H1 (cell line): ENCODE results near the gene MGAT5B. TPM values are rescaled to one million over a fixed set of nuclear protein-coding genes. Genes with fewer than 3 reads are reported as not detected.

Experiments
- CBX5 ChIP-seq: fragments of 300-800, 300-1000 bp; sonication (generic); IDR thresholded peaks from 2 replicates; pipeline ENCODE4 v1.7.1; 2016; ENCODE audit warnings: antibody characterized with exemption, low read length, low read depth
- CEBPB ChIP-seq: IDR thresholded peaks from 2 replicates; pipeline ENCODE4 v1.6.1; 2012; ENCODE audit warnings: low read depth, low read length
- KDM5A ChIP-seq: fragments of 200-600 bp; IDR thresholded peaks from 2 replicates; pipeline ENCODE4 v1.7.1; 2012; ENCODE audit warnings: mild to moderate bottlenecking, low read length, inconsistent platforms, mixed read lengths
- SP1 ChIP-seq: IDR thresholded peaks from 2 replicates; pipeline ENCODE4 v1.6.1; 2011; ENCODE audit warnings: low read depth, low read length
- TCF12 ChIP-seq: IDR thresholded peaks from 2 replicates; pipeline ENCODE4 v1.6.1; 2011; ENCODE audit warnings: low read depth, mild to moderate bottlenecking, low read length
- YY1 ChIP-seq: IDR thresholded peaks from 2 replicates; pipeline ENCODE4 v1.6.1; 2011; ENCODE audit warnings: low read depth, mild to moderate bottlenecking, low read length
- polyA plus RNA-seq, 7 experiments: library from polyadenylated mRNA; depleted of rRNA in 3 of 7; stranded (reverse) in 5 of 7; unstranded in 2 of 7; fragments of >200 nt in 5 of 7; fragments of 200-250 nt in 2 of 7; gene quantifications; 1 replicate in 5 of 7; 2 replicates in 1 of 7; 4 replicates in 1 of 7; pipeline versions ENCODE4 v1.2.1 to v1.2.3, GENCODE V29; 2011 to 2013; ENCODE audit warnings: missing spikeins in 2 of 7, mixed read lengths in 2 of 7
- total RNA-seq: library from RNA; stranded (reverse); fragmentation: NEBNext Ultra II Directional; extraction: Animal tissue kit (Norgen Biotek cat#: 25700); gene quantifications from 2 replicates; pipeline ENCODE4 v1.2.1, GENCODE V29; 2021

Gene MGAT5B
- total and polyA plus RNA-seq, 2 of the 8 experiments (the other 6 are each of a cell fraction or from before 2014, with no cell fraction given), result 7.9 to 8.2 TPM

DNA sequence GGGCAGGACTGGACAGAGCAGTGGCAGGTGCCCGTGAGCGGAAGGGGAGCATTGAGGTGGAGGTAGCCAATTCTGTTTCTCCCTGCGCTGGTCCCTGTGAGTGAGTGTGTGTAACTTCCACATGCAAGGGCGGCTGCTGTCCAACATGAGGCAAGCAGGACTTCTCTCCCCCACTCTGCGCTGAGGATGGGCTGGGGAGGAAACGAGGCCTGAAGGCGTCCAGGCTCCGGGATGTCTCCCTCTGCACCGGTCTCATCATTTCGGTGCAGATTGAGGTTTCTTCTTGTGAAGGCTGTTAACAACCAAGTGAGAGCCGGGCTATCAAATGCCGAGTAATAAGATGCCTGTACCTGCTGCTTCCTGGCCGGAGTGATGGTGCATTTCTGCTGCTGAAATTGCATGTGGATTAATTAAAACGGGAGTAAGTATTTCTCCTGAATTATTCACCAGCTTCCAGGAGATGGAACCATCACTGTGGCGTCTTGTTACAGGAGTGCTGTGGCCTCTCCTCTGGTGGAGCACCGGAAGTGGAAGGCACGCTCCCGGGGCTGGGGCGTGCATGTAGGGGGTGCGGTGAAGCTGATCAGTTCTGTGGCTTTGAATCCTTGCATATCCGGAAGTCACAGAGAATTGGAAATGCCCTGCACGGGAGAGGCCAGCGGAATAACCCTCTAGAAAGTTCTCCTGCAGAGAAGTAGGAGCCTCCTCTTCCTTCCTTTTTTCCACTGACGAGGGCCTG, 41.7 kb upstream of the MGAT5B start (continued):
- TF ChIP-seq TCF12, result no peak
- TF ChIP-seq YY1, result no peak
- no peak for TF ChIP-seq CBX5
- no peak for TF ChIP-seq KDM5A
- no peak for TF ChIP-seq SP1
- no peak for TF ChIP-seq CEBPB
